GM12864 (cell line): ENCODE measurements around the gene FZD7.

Source experiments
- DNase-seq: peaks from one replicate; pipeline ENCODE4 v3.0.0-alpha.2; 2011; ENCODE audit warnings: low read depth
- H3K4me3 ChIP-seq: 2 replicates; pipeline ENCODE4 v1.5.1; 2011; ENCODE audit warnings: mild to moderate bottlenecking, low read depth, low read length, control low read depth
- CTCF ChIP-seq: IDR thresholded peaks from 2 replicates; pipeline ENCODE4 v1.5.1; 2011; ENCODE audit warnings: low read depth, mild to moderate bottlenecking, moderate library complexity, low read length, control low read depth, inconsistent platforms; ENCODE audit errors: missing control alignments

The FZD7 gene

GRCh38 chr2:202026507-202026906, 7.1 kb upstream of the FZD7 start:
- TF ChIP-seq CTCF = no peak
- DNase-seq = no peak
- H3K4me3 ChIP-seq = no peak overlapping the region

- no peak overlapping the region for H3K4me3 ChIP-seq
- TF ChIP-seq CTCF = no peak
- no peak for DNase-seq
These were observed 3.0 kb upstream of the FZD7 start for GRCh38 chr2:202030691-202031090.

- H3K4me3 ChIP-seq = no peak overlapping the region
- DNase-seq = no peak
- no peak for TF ChIP-seq CTCF
These were observed 2.3 kb upstream of the FZD7 start for GRCh38 chr2:202031246-202031951.

- no peak for TF ChIP-seq CTCF
- H3K4me3 ChIP-seq = peak overlapping the region; percentile 68
- DNase-seq = no peak
These were observed 774 bp upstream of the FZD7 start for GRCh38 chr2:202032846-202033316.

GRCh38 chr2:202034249-202035088, 814 bp downstream of the FZD7 start:
- TF ChIP-seq CTCF = no peak
- no peak for DNase-seq
- peak overlapping the region; percentile 60 for H3K4me3 ChIP-seq

GRCh38 chr2:202035089-202035940, 1.7 kb downstream of the FZD7 start:
- TF ChIP-seq CTCF = peak; percentile 14
- no peak for DNase-seq
- H3K4me3 ChIP-seq = peak overlapping the region; percentile 60
